Activated CD8-positive, alpha-beta T cell treated with anti-CD3 and anti-CD28 coated beads, Interleukin-2, amount 10 ng/mL, durations not matched to agents 7 days and 5 days (primary cell): Measurements from ENCODE around the gene PODNL1. TPM values are rescaled to one million over a fixed set of nuclear protein-coding genes. Genes with fewer than 3 reads are reported as not detected.

ENCODE experiments used
- ATAC-seq: fragments of 150-1000 bp; cut with Tn5 transposase; one replicate; pipeline ENCODE4 v1.10.0; 2021; ENCODE audit warnings: moderate library complexity
- CTCF ChIA-PET: fragments of 350-600 bp; sonication (Branson Sonifier 250); formaldehyde crosslinking; loops from one replicate; lab custom pipeline; 2021; ENCODE audit warnings: antibody characterized with exemption; lab: Charles Lee
- POLR2A ChIA-PET: fragments of 350-600 bp; sonication (Branson Sonifier 250); formaldehyde crosslinking; loops from one replicate; lab custom pipeline; 2021; ENCODE audit warnings: antibody characterized with exemption; lab: Charles Lee
- DNase-seq: peaks from one replicate; pipeline ENCODE4 v3.0.0-alpha.2; 2020
- H3K27ac Mint-ChIP-seq: one replicate; pipeline ENCODE4 v1.8.0; 2021; ENCODE audit warnings: mild to moderate bottlenecking, mixed read lengths
- H3K27me3 Mint-ChIP-seq: one replicate; pipeline ENCODE4 v1.8.0; 2021; ENCODE audit warnings: low read depth, mixed read lengths
- H3K36me3 Mint-ChIP-seq: one replicate; pipeline ENCODE4 v1.8.0; 2021; ENCODE audit warnings: low read depth, mixed read lengths
- H3K4me1 Mint-ChIP-seq: one replicate; pipeline ENCODE4 v1.8.0; 2021; ENCODE audit warnings: low read depth, mixed read lengths
- H3K4me3 Mint-ChIP-seq: one replicate; pipeline ENCODE4 v1.8.0; 2021; ENCODE audit warnings: mild to moderate bottlenecking, mixed read lengths
- H3K9me3 Mint-ChIP-seq: one replicate; pipeline ENCODE4 v1.8.0; 2022; ENCODE audit warnings: mixed read lengths; ENCODE audit not compliant: insufficient read depth
- total RNA-seq, 2 experiments: library from RNA; stranded (reverse); gene quantifications; one replicate each; pipeline ENCODE4 v1.2.3, GENCODE V29; 2021

PODNL1 gene
- total RNA-seq, 2 experiments from 2014 or later = 0.11 to 1.3 TPM

GRCh38 chr19:13935765-13936510, 2.3 kb downstream of the PODNL1 start:
- DNase-seq (no peak), ATAC-seq (no peak)
- Mint-ChIP-seq H3K4me3 (no peak overlapping the region), H3K27me3 (peaks cover 7% of the 10 kb centered on the region), H3K36me3 (no peaks in the 10 kb centered on the region), H3K27ac (no peak overlapping the region), H3K9me3 (no peaks in the 10 kb centered on the region), H3K4me1 (peaks cover 3% of the 10 kb centered on the region)
- ChIA-PET POLR2A (no interaction called here), CTCF (no interaction called here)

- Mint-ChIP-seq H3K4me3 (no peak overlapping the region), H3K27ac (no peak overlapping the region), H3K4me1 (peaks cover 3% of the 10 kb centered on the region), H3K27me3 (peaks cover 7% of the 10 kb centered on the region), H3K9me3 (no peaks in the 10 kb centered on the region), H3K36me3 (no peaks in the 10 kb centered on the region)
- CTCF ChIA-PET = interaction anchor here (1.7 kb wide), 1 partner anchor 139 kb away, joined by 6 read pairs; the partner anchor contains the start of gene MISP3
- POLR2A ChIA-PET = no interaction called here
- ATAC-seq (no peak), DNase-seq (no peak)
Observed at GRCh38 chr19:13934785-13935109, 3.5 kb downstream of the PODNL1 start.

- no peak for DNase-seq
- ATAC-seq = no peak
- H3K36me3 Mint-ChIP-seq = peaks cover 5% of the 10 kb centered on the region
- no peak overlapping the region for H3K27ac Mint-ChIP-seq
- H3K4me1 Mint-ChIP-seq = peaks cover 3% of the 10 kb centered on the region
- no peak overlapping the region for H3K4me3 Mint-ChIP-seq
- ChIA-PET POLR2A (interaction anchor here (1.1 kb wide), 1 partner anchor 20 kb away, joined by 3 read pairs; the partner anchor contains the start of gene DCAF15), CTCF (interaction anchor here (1.0 to 1.7 kb wide), 5 partner anchors 8 to 140 kb away, joined by 3 to 6 read pairs (median 3); partner anchors contain the start of gene MISP3)
- peaks cover 6% of the 10 kb centered on the region for H3K27me3 Mint-ChIP-seq
- H3K9me3 Mint-ChIP-seq = no peaks in the 10 kb centered on the region
Observed at GRCh38 chr19:13932911-13933393, 5.3 kb downstream of the PODNL1 start.

GRCh38 chr19:13932149-13932637, 6.0 kb downstream of the PODNL1 start:
- ATAC-seq (no peak), DNase-seq (no peak)
- H3K27ac Mint-ChIP-seq = no peak overlapping the region
- no peaks in the 10 kb centered on the region for H3K27me3 Mint-ChIP-seq
- POLR2A ChIA-PET = no interaction called here
- CTCF ChIA-PET = interaction anchor here (1.1 to 1.4 kb wide), 3 partner anchors 116 to 140 kb away, joined by 3 to 4 read pairs (median 3); partner anchors contain the start of gene MISP3
- H3K9me3 Mint-ChIP-seq = no peaks in the 10 kb centered on the region
- peaks cover 2% of the 10 kb centered on the region for H3K4me1 Mint-ChIP-seq
- H3K36me3 Mint-ChIP-seq = peaks cover 6% of the 10 kb centered on the region
- H3K4me3 Mint-ChIP-seq = no peak overlapping the region

- ChIA-PET POLR2A (no interaction called here), CTCF (interaction anchor here (1.1 kb wide), 1 partner anchor 141 kb away, joined by 3 read pairs; the partner anchor contains the start of gene MISP3)
- H3K27ac Mint-ChIP-seq = no peak overlapping the region
- H3K4me3 Mint-ChIP-seq = no peak overlapping the region
- DNase-seq (no peak), ATAC-seq (no peak)
- no peaks in the 10 kb centered on the region for H3K27me3 Mint-ChIP-seq
- H3K36me3 Mint-ChIP-seq = peaks cover 7% of the 10 kb centered on the region
- H3K4me1 Mint-ChIP-seq = peaks cover 2% of the 10 kb centered on the region
- H3K9me3 Mint-ChIP-seq = no peaks in the 10 kb centered on the region
Observed at GRCh38 chr19:13931391-13932148, 6.6 kb downstream of the PODNL1 start.

- CTCF ChIA-PET = no interaction called here
- POLR2A ChIA-PET = no interaction called here
- Mint-ChIP-seq H3K27me3 (no peaks in the 10 kb centered on the region), H3K27ac (no peak overlapping the region), H3K9me3 (no peaks in the 10 kb centered on the region), H3K36me3 (peaks cover 9% of the 10 kb centered on the region), H3K4me1 (no peaks in the 10 kb centered on the region), H3K4me3 (no peak overlapping the region)
- ATAC-seq (no peak), DNase-seq (no peak)
Observed at GRCh38 chr19:13930402-13930801, 7.8 kb downstream of the PODNL1 start.

- Mint-ChIP-seq H3K27me3 (no peaks in the 10 kb centered on the region), H3K36me3 (peaks cover 10% of the 10 kb centered on the region), H3K4me1 (no peaks in the 10 kb centered on the region), H3K9me3 (no peaks in the 10 kb centered on the region), H3K4me3 (no peak overlapping the region), H3K27ac (no peak overlapping the region)
- CTCF ChIA-PET = no interaction called here
- ATAC-seq (no peak), DNase-seq (no peak)
- POLR2A ChIA-PET = no interaction called here
Observed at GRCh38 chr19:13929956-13930355, 8.3 kb downstream of the PODNL1 start.

- H3K4me3 Mint-ChIP-seq = no peak overlapping the region
- POLR2A ChIA-PET = no interaction called here
- CTCF ChIA-PET = no interaction called here
Observed at GRCh38 chr19:13929340-13929739, 8.9 kb downstream of the PODNL1 start.

GRCh38 chr19:13926715-13927114, 11.5 kb downstream of the PODNL1 start:
- H3K36me3 Mint-ChIP-seq = peaks cover 28% of the 10 kb centered on the region
- ATAC-seq = no peak
- H3K4me1 Mint-ChIP-seq = no peaks in the 10 kb centered on the region
- H3K27me3 Mint-ChIP-seq = no peaks in the 10 kb centered on the region
- no peaks in the 10 kb centered on the region for H3K9me3 Mint-ChIP-seq
- H3K27ac Mint-ChIP-seq = no peak overlapping the region
- DNase-seq = no peak
- no peak overlapping the region for H3K4me3 Mint-ChIP-seq
- ChIA-PET CTCF (interaction anchor here (0.7 to 1.5 kb wide), 2 partner anchors 46 to 121 kb away, joined by 3 read pairs; no protein-coding TSS in a partner anchor), POLR2A (no interaction called here)

More at GRCh38 chr19:13929340-13929739, 8.9 kb downstream of the PODNL1 start:
- H3K27ac Mint-ChIP-seq = no peak overlapping the region
- ATAC-seq = no peak
- no peaks in the 10 kb centered on the region for H3K27me3 Mint-ChIP-seq
- H3K9me3 Mint-ChIP-seq = no peaks in the 10 kb centered on the region
- no peak for DNase-seq
- H3K4me1 Mint-ChIP-seq = no peaks in the 10 kb centered on the region
- H3K36me3 Mint-ChIP-seq = peaks cover 12% of the 10 kb centered on the region

GRCh38 chr19:13926010-13926409, 12.2 kb downstream of the PODNL1 start:
- CTCF ChIA-PET = interaction anchor here (0.9 to 1.2 kb wide), 2 partner anchors 39 to 96 kb away, joined by 3 read pairs; no protein-coding TSS in a partner anchor
- Mint-ChIP-seq H3K36me3 (peaks cover 35% of the 10 kb centered on the region), H3K4me1 (peaks cover 3% of the 10 kb centered on the region), H3K4me3 (no peak overlapping the region), H3K27me3 (no peaks in the 10 kb centered on the region), H3K9me3 (no peaks in the 10 kb centered on the region), H3K27ac (no peak overlapping the region)
- DNase-seq (no peak), ATAC-seq (no peak)
- POLR2A ChIA-PET = interaction anchor here (0.9 kb wide), 1 partner anchor 15 kb away, joined by 3 read pairs; no protein-coding TSS in a partner anchor

GRCh38 chr19:13923194-13923987, 14.8 kb downstream of the PODNL1 start:
- ChIA-PET POLR2A (no interaction called here), CTCF (no interaction called here)
- no peak for ATAC-seq
- Mint-ChIP-seq H3K27ac (peak overlapping the region; percentile 16), H3K36me3 (peaks cover 47% of the 10 kb centered on the region), H3K27me3 (no peaks in the 10 kb centered on the region), H3K4me3 (no peak overlapping the region), H3K9me3 (no peaks in the 10 kb centered on the region), H3K4me1 (peaks cover 4% of the 10 kb centered on the region)
- no peak for DNase-seq
